Endothelial cell of umbilical vein (primary cell): ENCODE results near the gene IRF5. TPM values are rescaled to one million over a fixed set of nuclear protein-coding genes. Genes with fewer than 3 reads are reported as not detected.

Source experiments
- BruUV-seq: library from RNA; stranded (reverse); fragments of 400-500 nt; replicated peaks from 2 replicates; lab custom pipeline; 2021; lab: Mats Ljungman, UMichigan
- CTCF ChIA-PET: fragments of 300-600, 350-600 bp; sonication (Branson Sonifier 250); formaldehyde crosslinking; loops from one replicate; lab custom pipeline; 2021; ENCODE audit warnings: antibody characterized with exemption, inconsistent platforms; lab: Charles Lee
- POLR2A ChIA-PET: fragments of 300-600, 350-600 bp; sonication (Branson Sonifier 250); formaldehyde crosslinking; loops from one replicate; lab custom pipeline; 2021; ENCODE audit warnings: antibody characterized with exemption, inconsistent platforms; lab: Charles Lee
- DNase-seq: peaks from one replicate; pipeline ENCODE4 v3.0.0-alpha.2; 2011; ENCODE audit warnings: low read depth, low spot score
- FAIRE-seq: peaks from 2 replicates; lab custom pipeline; 2011; peaks lifted over from hg19 to GRCh38; lab: Jason Lieb, UNC
- H2AFZ ChIP-seq: 2 replicates; pipeline ENCODE4 v1.6.0; 2012; ENCODE audit warnings: low read depth, low read length, control low read depth, inconsistent platforms
- H3K27ac ChIP-seq: 2 replicates; pipeline ENCODE4 v1.5.1; 2011; ENCODE audit warnings: low read depth, mild to moderate bottlenecking, control low read depth, low read length, moderate library complexity; ENCODE audit not compliant: insufficient read depth
- H3K27me3 ChIP-seq, 2 experiments: 2 replicates each; pipeline versions ENCODE4 v1.6.0 to v1.6.1; 2011; ENCODE audit warnings: low read length in 2 of 2, mixed read lengths in 1 of 2; ENCODE audit not compliant: control insufficient read depth in 2 of 2, insufficient read depth in 2 of 2
- H3K36me3 ChIP-seq, 2 experiments: 2 replicates in 1 of 2; 3 replicates in 1 of 2; pipeline ENCODE4 v1.5.1; 2011; ENCODE audit warnings: low read length in 2 of 2, mild to moderate bottlenecking in 1 of 2, moderate library complexity in 1 of 2; ENCODE audit not compliant: control insufficient read depth in 2 of 2, insufficient read depth in 2 of 2; ENCODE audit errors: extremely low read depth in 1 of 2
- H3K4me1 ChIP-seq: 3 replicates; pipeline ENCODE4 v1.5.1; 2011; ENCODE audit warnings: mild to moderate bottlenecking, low read length; ENCODE audit not compliant: control insufficient read depth, insufficient read depth; ENCODE audit errors: extremely low read depth
- H3K4me2 ChIP-seq: 2 replicates; pipeline ENCODE4 v1.6.1; 2011; ENCODE audit warnings: low read length, control low read depth, mixed read lengths; ENCODE audit not compliant: insufficient read depth
- H3K4me3 ChIP-seq, 3 experiments: fragments of 200-600 bp in 1 of 3; sonication (generic), shearing (Covaris generic) in 1 of 3; replicated peaks in 1 of 3; 2 replicates each; pipeline ENCODE4 v1.5.1; 2011 to 2016; ENCODE audit warnings: control low read depth in 3 of 3, low read length in 3 of 3, mild to moderate bottlenecking in 2 of 3, inconsistent platforms in 1 of 3, low read depth in 1 of 3, moderate library complexity in 1 of 3; ENCODE audit not compliant: insufficient read depth in 1 of 3
- H3K79me2 ChIP-seq: 2 replicates; pipeline ENCODE4 v1.6.0; 2012; ENCODE audit warnings: low read length, inconsistent platforms; ENCODE audit not compliant: control insufficient read depth, insufficient read depth
- H3K9ac ChIP-seq: replicated peaks from 2 replicates; pipeline ENCODE3; 2011; ENCODE audit warnings: low read length, control low read depth; ENCODE audit not compliant: insufficient read depth; ENCODE audit errors: extremely low read depth
- H3K9me1 ChIP-seq: replicated peaks from 3 replicates; pipeline ENCODE4 v1.6.0; 2011; ENCODE audit warnings: mild to moderate bottlenecking, low read length; ENCODE audit not compliant: control insufficient read depth, insufficient read depth; ENCODE audit errors: extremely low read depth
- H3K9me3 ChIP-seq: replicated peaks from 2 replicates; pipeline ENCODE4 v1.5.1; 2012; ENCODE audit warnings: low read length, inconsistent platforms; ENCODE audit not compliant: control insufficient read depth, insufficient read depth
- H4K20me1 ChIP-seq: replicated peaks from 2 replicates; pipeline ENCODE3; 2011; ENCODE audit warnings: mild to moderate bottlenecking, low read length; ENCODE audit not compliant: control insufficient read depth, insufficient read depth; ENCODE audit errors: extremely low read depth
- EZH2 ChIP-seq: IDR thresholded peaks from 2 replicates; pipeline ENCODE4 v1.6.1; 2012; ENCODE audit warnings: borderline replicate concordance, low read depth, mild to moderate bottlenecking, moderate library complexity, low read length, inconsistent platforms; ENCODE audit not compliant: severe bottlenecking
- FOS ChIP-seq: IDR thresholded peaks from 2 replicates; pipeline ENCODE4 v1.6.1; 2011; ENCODE audit warnings: mild to moderate bottlenecking, low read length, moderate library complexity, borderline replicate concordance; ENCODE audit not compliant: insufficient read depth
- GATA2 ChIP-seq: IDR thresholded peaks from 2 replicates; pipeline ENCODE4 v1.7.0; 2011; ENCODE audit warnings: low read depth, mild to moderate bottlenecking, moderate library complexity, mixed read lengths, low read length; ENCODE audit not compliant: insufficient read length, insufficient read depth
- JUN ChIP-seq: IDR thresholded peaks from 2 replicates; pipeline ENCODE4 v1.6.1; 2011; ENCODE audit warnings: borderline replicate concordance, low read depth; ENCODE audit not compliant: insufficient read length, insufficient read depth
- MYC ChIP-seq: IDR thresholded peaks from one replicate; pipeline ENCODE4 v1.6.1; 2011; ENCODE audit warnings: mild to moderate bottlenecking, low read depth, low read length
- POLR2A ChIP-seq: IDR thresholded peaks from 2 replicates; pipeline ENCODE4 v1.6.1; 2012; ENCODE audit warnings: low read depth, mild to moderate bottlenecking, control low read depth, low read length
- POLR2AphosphoS5 ChIP-seq: IDR thresholded peaks from 2 replicates; pipeline ENCODE4 v1.6.1; 2012; ENCODE audit warnings: low read depth, mild to moderate bottlenecking, control low read depth, low read length, moderate library complexity; ENCODE audit not compliant: insufficient read depth
- dilution Hi-C: fragments of 300-500 bp; cut with MboI; formaldehyde crosslinking; loops from one replicate; pipeline ENCODE4 v1.15.0; 2019; ENCODE audit warnings: low sequenced_read_pairs; ENCODE audit not compliant: extremely low pct_ligation_motif_present
- intact Hi-C: fragments of 100-400 bp; cut with micrococcal nuclease; formaldehyde crosslinking; loops from one replicate; pipeline ENCODE4 v1.10.0; 2022
- polyA plus RNA-seq, 4 experiments: library from polyadenylated mRNA; depleted of rRNA in 3 of 4; stranded (reverse) in 3 of 4; unstranded in 1 of 4; fragments of >200 nt; gene quantifications; 2 replicates each; pipeline versions ENCODE4 v1.2.1 to v1.2.3, GENCODE V29; 2011 to 2012; ENCODE audit warnings: missing spikeins in 1 of 4
- total RNA-seq: library from RNA; stranded (reverse); gene quantifications from 2 replicates; pipeline ENCODE4 v1.2.3, GENCODE V29; 2021
- TF ChIP-seq, protein P1 (sequence below): IDR thresholded peaks from 2 replicates; pipeline ENCODE4 v1.6.1; 2011; ENCODE audit not compliant: insufficient read depth, insufficient read length
- TF ChIP-seq, protein P2 (sequence below), 2 donors: IDR thresholded peaks; 1 replicate in 1 of 2; 2 replicates in 1 of 2; pipeline ENCODE4 v1.5.1; 2011; ENCODE audit warnings: low read length in 2 of 2, mild to moderate bottlenecking in 2 of 2, moderate library complexity in 2 of 2, control low read depth in 1 of 2, inconsistent platforms in 1 of 2, low read depth in 1 of 2; ENCODE audit not compliant: insufficient read depth in 1 of 2; ENCODE audit errors: extremely low read depth in 1 of 2

The IRF5 gene
- total and polyA plus RNA-seq, 2 donors (not counting 3 experiments of a cell fraction or from before 2014, with no cell fraction given), result 0.31 to 0.36 TPM

DNA sequence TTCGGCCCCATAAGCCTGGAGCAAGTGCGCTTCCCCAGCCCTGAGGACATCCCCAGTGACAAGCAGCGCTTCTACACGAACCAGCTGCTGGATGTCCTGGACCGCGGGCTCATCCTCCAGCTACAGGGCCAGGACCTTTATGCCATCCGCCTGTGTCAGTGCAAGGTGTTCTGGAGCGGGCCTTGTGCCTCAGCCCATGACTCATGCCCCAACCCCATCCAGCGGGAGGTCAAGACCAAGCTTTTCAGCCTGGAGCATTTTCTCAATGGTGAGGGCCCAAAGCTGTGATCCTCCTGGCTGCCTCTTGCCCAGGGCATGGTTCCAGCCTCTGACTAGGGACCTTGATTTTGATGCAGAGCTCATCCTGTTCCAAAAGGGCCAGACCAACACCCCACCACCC is 10.1 kb downstream of the IRF5 start:
- H3K4me2 ChIP-seq, result no peak overlapping the region
- intact Hi-C loops, result loop anchor here (1.0 kb wide), 1 partner anchor 44 kb away; no protein-coding TSS in a partner anchor
- no TSS peak for BruUV-seq
- H3K4me3 ChIP-seq, result no peak overlapping the region
- no peak for FAIRE-seq
- no peak overlapping the region for H3K27ac ChIP-seq
- POLR2A ChIA-PET, result no interaction called here
- dilution Hi-C loops, result no loop called here
- no peak for TF ChIP-seq FOS
- TF ChIP-seq GATA2, result no peak
- TF ChIP-seq, protein P1, sequence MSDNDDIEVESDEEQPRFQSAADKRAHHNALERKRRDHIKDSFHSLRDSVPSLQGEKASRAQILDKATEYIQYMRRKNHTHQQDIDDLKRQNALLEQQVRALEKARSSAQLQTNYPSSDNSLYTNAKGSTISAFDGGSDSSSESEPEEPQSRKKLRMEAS, result no peak
- TF ChIP-seq MYC, result no peak
- H3K4me1 ChIP-seq, result no peaks in the 10 kb centered on the region
- H2AFZ ChIP-seq, result no peak overlapping the region
- no peak for DNase-seq
- H3K9me3 ChIP-seq, result no peaks in the 10 kb centered on the region
- CTCF ChIA-PET, result interaction anchor here (0.9 to 1.3 kb wide), 4 partner anchors 25 to 106 kb away, joined by 3 to 6 read pairs (median 4); no protein-coding TSS in a partner anchor
- H3K36me3 ChIP-seq, result peaks cover 2% of the 10 kb centered on the region in 2 experiments
- H3K9me1 ChIP-seq, result no peaks in the 10 kb centered on the region
- no peaks in the 10 kb centered on the region for H3K79me2 ChIP-seq
- no peaks in the 10 kb centered on the region for H3K27me3 ChIP-seq
- no peaks in the 10 kb centered on the region for H4K20me1 ChIP-seq
- no peak overlapping the region for H3K9ac ChIP-seq

DNA sequence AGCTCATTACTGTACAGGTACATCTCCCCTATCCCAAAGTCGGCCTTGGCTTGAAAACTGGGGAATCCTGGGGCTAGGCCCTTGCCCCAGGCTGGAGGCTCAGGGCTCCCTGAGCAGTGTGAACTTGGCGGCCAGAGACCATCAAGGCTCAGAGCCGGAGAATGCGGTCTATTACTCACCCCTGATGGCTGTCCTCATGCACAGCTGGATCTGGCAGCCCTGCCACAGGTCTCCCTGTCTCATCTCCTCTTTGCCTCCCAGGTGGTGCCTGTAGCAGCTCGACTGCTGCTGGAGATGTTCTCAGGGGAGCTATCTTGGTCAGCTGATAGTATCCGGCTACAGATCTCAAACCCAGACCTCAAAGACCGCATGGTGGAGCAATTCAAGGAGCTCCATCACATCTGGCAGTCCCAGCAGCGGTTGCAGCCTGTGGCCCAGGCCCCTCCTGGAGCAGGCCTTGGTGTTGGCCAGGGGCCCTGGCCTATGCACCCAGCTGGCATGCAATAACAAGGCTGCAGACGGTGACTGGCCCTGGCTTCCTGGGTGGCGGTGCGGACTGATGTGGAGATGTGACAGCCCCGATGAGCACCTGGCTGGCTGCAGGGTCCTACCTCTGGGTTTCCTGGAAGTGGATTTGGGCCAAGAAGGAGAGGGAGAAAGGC is 10.7 kb downstream of the IRF5 start:
- Histone ChIP-seq H3K4me3 (no peak overlapping the region), H4K20me1 (no peaks in the 10 kb centered on the region), H3K79me2 (no peaks in the 10 kb centered on the region), H3K9me3 (no peaks in the 10 kb centered on the region), H3K9me1 (no peaks in the 10 kb centered on the region), H3K27me3 (no peaks in the 10 kb centered on the region), H3K36me3 (peaks cover 2% of the 10 kb centered on the region in 2 experiments), H3K9ac (no peak overlapping the region), H3K4me1 (no peaks in the 10 kb centered on the region), H2AFZ (no peak overlapping the region), H3K4me2 (no peak overlapping the region), H3K27ac (no peak overlapping the region)
- CTCF ChIA-PET, result interaction anchor here (0.9 to 1.3 kb wide), 5 partner anchors 14 to 118 kb away, joined by 3 to 6 read pairs (median 3); no protein-coding TSS in a partner anchor
- BruUV-seq, result no TSS peak
- intact Hi-C loops (no loop called here), dilution Hi-C loops (no loop called here)
- TF ChIP-seq FOS (no peak), POLR2A (no peak), JUN (no peak), GATA2 (no peak), MYC (no peak), POLR2AphosphoS5 (no peak), EZH2 (no peak)
- TF ChIP-seq, protein P2, sequence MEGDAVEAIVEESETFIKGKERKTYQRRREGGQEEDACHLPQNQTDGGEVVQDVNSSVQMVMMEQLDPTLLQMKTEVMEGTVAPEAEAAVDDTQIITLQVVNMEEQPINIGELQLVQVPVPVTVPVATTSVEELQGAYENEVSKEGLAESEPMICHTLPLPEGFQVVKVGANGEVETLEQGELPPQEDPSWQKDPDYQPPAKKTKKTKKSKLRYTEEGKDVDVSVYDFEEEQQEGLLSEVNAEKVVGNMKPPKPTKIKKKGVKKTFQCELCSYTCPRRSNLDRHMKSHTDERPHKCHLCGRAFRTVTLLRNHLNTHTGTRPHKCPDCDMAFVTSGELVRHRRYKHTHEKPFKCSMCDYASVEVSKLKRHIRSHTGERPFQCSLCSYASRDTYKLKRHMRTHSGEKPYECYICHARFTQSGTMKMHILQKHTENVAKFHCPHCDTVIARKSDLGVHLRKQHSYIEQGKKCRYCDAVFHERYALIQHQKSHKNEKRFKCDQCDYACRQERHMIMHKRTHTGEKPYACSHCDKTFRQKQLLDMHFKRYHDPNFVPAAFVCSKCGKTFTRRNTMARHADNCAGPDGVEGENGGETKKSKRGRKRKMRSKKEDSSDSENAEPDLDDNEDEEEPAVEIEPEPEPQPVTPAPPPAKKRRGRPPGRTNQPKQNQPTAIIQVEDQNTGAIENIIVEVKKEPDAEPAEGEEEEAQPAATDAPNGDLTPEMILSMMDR (IDR thresholded peaks at IDR 0.05; ENCODE audit: extremely low read depth in 1 of 2, insufficient read depth in 1 of 2, low read depth in 1 of 2, low read length in 2 of 2), result no peak
- TF ChIP-seq, protein P1, result no peak
- POLR2A ChIA-PET, result no interaction called here
- no peak for FAIRE-seq
- no peak for DNase-seq
